ENCODE results near the gene LEPROT.

DNA sequence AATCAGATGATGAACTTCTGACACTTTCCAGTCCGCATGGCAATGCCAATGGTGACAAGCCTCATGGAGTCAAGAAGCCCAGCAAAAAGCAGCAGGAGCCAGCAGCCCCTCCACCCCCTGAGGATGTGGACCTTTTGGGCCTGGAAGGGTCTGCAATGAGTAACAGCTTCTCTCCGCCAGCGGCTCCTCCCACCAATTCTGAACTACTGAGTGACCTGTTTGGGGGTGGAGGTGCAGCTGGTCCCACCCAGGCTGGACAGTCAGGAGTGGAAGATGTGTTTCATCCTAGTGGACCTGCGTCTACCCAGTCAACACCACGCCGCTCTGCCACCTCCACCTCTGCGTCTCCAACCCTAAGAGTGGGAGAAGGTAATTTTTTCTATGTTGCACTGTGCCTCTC lies 28.0 kb upstream of the LEPROT start:
- no peak for TF ChIP-seq POLR2A (IDR thresholded peaks at IDR 0.05; ENCODE audit: low read depth)
- TF ChIP-seq, protein P1, sequence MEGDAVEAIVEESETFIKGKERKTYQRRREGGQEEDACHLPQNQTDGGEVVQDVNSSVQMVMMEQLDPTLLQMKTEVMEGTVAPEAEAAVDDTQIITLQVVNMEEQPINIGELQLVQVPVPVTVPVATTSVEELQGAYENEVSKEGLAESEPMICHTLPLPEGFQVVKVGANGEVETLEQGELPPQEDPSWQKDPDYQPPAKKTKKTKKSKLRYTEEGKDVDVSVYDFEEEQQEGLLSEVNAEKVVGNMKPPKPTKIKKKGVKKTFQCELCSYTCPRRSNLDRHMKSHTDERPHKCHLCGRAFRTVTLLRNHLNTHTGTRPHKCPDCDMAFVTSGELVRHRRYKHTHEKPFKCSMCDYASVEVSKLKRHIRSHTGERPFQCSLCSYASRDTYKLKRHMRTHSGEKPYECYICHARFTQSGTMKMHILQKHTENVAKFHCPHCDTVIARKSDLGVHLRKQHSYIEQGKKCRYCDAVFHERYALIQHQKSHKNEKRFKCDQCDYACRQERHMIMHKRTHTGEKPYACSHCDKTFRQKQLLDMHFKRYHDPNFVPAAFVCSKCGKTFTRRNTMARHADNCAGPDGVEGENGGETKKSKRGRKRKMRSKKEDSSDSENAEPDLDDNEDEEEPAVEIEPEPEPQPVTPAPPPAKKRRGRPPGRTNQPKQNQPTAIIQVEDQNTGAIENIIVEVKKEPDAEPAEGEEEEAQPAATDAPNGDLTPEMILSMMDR (IDR thresholded peaks at IDR 0.05), result no peak
